HepG2 (cell line): Measurements from ENCODE around the gene CENPB. TPM values are rescaled to one million over a fixed set of nuclear protein-coding genes. Genes with fewer than 3 reads are reported as not detected.

Experiments
- CENPT ChIP-seq: sonication (generic); formaldehyde crosslinking; IDR thresholded peaks from 2 replicates; pipeline ENCODE4 v1.8.0; 2022; ENCODE audit warnings: low read depth, mild to moderate bottlenecking, moderate library complexity, missing genetic modification reagents
- CREB3 ChIP-seq: sonication (generic); formaldehyde crosslinking; IDR thresholded peaks from 2 replicates; pipeline ENCODE4 v1.5.0; 2020; ENCODE audit warnings: missing genetic modification reagents
- CSRNP2 ChIP-seq: sonication (generic); formaldehyde crosslinking; conservative IDR thresholded peaks from 2 replicates; pipeline ENCODE4 v1.8.0; 2022; ENCODE audit warnings: low read depth, missing genetic modification reagents
- E2F1 ChIP-seq: sonication (generic); formaldehyde crosslinking; IDR thresholded peaks from 2 replicates; pipeline ENCODE4 v1.5.0; 2020; ENCODE audit warnings: missing genetic modification reagents
- FOXO1 ChIP-seq: sonication (generic); formaldehyde crosslinking; IDR thresholded peaks from 2 replicates; pipeline ENCODE4 v1.4.0; 2020; ENCODE audit warnings: missing genetic modification reagents
- GATAD2A ChIP-seq: IDR thresholded peaks from 2 replicates; pipeline ENCODE4 v1.6.1; 2016
- HMGXB3 ChIP-seq: sonication (generic); formaldehyde crosslinking; IDR thresholded peaks from 2 replicates; pipeline ENCODE4 v1.4.0; 2020; ENCODE audit warnings: missing genetic modification reagents, borderline replicate concordance
- HNRNPUL1 ChIP-seq: fragments of 200-400 bp; formaldehyde crosslinking; IDR thresholded peaks from 2 replicates; pipeline ENCODE4 v1.6.1; 2017; ENCODE audit warnings: low read depth, mild to moderate bottlenecking, low read length, moderate library complexity
- HOXA7 ChIP-seq: sonication (generic); formaldehyde crosslinking; IDR thresholded peaks from 2 replicates; pipeline ENCODE4 v1.8.1; 2022; ENCODE audit warnings: mild to moderate bottlenecking, missing genetic modification reagents, moderate library complexity
- SMAD1 ChIP-seq: sonication (generic); formaldehyde crosslinking; IDR thresholded peaks from 2 replicates; pipeline ENCODE4 v1.4.0; 2020; ENCODE audit warnings: missing genetic modification reagents, low read depth, mild to moderate bottlenecking, borderline replicate concordance
- ZNF496 ChIP-seq: sonication (generic); formaldehyde crosslinking; IDR thresholded peaks from 2 replicates; pipeline ENCODE4 v1.8.1; 2023; ENCODE audit warnings: mild to moderate bottlenecking, moderate library complexity, missing genetic modification reagents; ENCODE audit not compliant: insufficient replicate concordance
- ZNF564 ChIP-seq: sonication (generic); formaldehyde crosslinking; IDR thresholded peaks from 2 replicates; pipeline ENCODE4 v1.8.1; 2023; ENCODE audit warnings: mild to moderate bottlenecking, missing genetic modification reagents
- ZNF746 ChIP-seq: sonication (generic); formaldehyde crosslinking; IDR thresholded peaks from 2 replicates; pipeline ENCODE4 v1.8.0; 2022; ENCODE audit warnings: mild to moderate bottlenecking, missing genetic modification reagents
- ZNF879 ChIP-seq: sonication (generic); formaldehyde crosslinking; IDR thresholded peaks from 2 replicates; pipeline ENCODE4 v1.8.1; 2023; ENCODE audit warnings: missing genetic modification reagents
- ZSCAN12 ChIP-seq: sonication (generic); formaldehyde crosslinking; IDR thresholded peaks from 2 replicates; pipeline ENCODE4 v1.9.0; 2021; ENCODE audit warnings: mild to moderate bottlenecking, missing genetic modification reagents
- polyA plus RNA-seq, 8 experiments: library from polyadenylated mRNA; depleted of rRNA in 3 of 8; stranded (reverse) in 7 of 8; unstranded in 1 of 8; fragments of >200 nt; fragmentation: Illumina TruSeq in 4 of 8; extraction: Trizol in 4 of 8; gene quantifications; 2 replicates each; pipeline versions ENCODE4 v1.2.1 to v1.2.3, GENCODE V29; 2011 to 2016; ENCODE audit warnings: low read depth in 4 of 8, missing spikeins in 1 of 8, mixed read lengths in 1 of 8; ENCODE audit not compliant: insufficient read depth in 1 of 8
- total RNA-seq, 5 experiments: library from RNA; depleted of rRNA; stranded (reverse); fragments of >200 nt; fragmentation: Illumina TruSeq; extraction: Trizol; gene quantifications; 2 replicates each; pipeline ENCODE4 v1.2.3, GENCODE V29; 2016; ENCODE audit warnings: low read depth in 1 of 5

CENPB gene
- total and polyA plus RNA-seq, 2 of the 13 experiments (the other 11 are each of a cell fraction or from before 2014, with no cell fraction given) = 10.4 to 54.5 TPM

- TF ChIP-seq CREB3 (CRISPR knock-in tag) (no peak), CENPT (CRISPR knock-in tag) (no peak), ZNF746 (CRISPR knock-in tag) (no peak; the same call in 1 of the 2 replicates), HOXA7 (CRISPR knock-in tag) (no peak), ZNF879 (CRISPR knock-in tag) (0 out of 2 replicates have a peak, but pooled peaks have one; percentile 72), ZSCAN12 (no peak), SMAD1 (CRISPR knock-in tag) (peak; percentile 88; the same call in 1 of the 2 replicates), GATAD2A (CRISPR knock-in tag) (peak; percentile 92), E2F1 (CRISPR knock-in tag) (no peak), FOXO1 (CRISPR knock-in tag) (peak; percentile 83), HMGXB3 (CRISPR knock-in tag) (peak; percentile 89; the same call in 1 of the 2 replicates), HNRNPUL1 (no peak), ZNF564 (CRISPR knock-in tag) (no peak), CSRNP2 (CRISPR knock-in tag) (no peak), ZNF496 (no peak)
These were observed 31.9 kb upstream of the CENPB start (continued) for GRCh38 chr20:3818155-3819151.
